ENCODE data around the gene PCDHGB3. TPM values are rescaled to one million over a fixed set of nuclear protein-coding genes. Genes with fewer than 3 reads are reported as not detected.
A peak's percentile ranks its signal among the peaks of the same experiment; 100 is the strongest.
"Not testable (repeated sequence)": the region's sequence is repeated elsewhere in the genome, so short reads cannot be mapped to it uniquely, and the experiment has no call there.

PCDHGB3 gene
- total and polyA plus RNA-seq, 2 experiments from 2014 or later: 0.27 to 0.71 TPM

GRCh38 chr5:141338538-141339306 lies 31.3 kb upstream of the PCDHGB3 start, which contains the start of gene PCDHGA2:
Gene PCDHGA2, plus strand, starts transcription at chr5:141338760.
- Histone ChIP-seq H3K36me3 (no peaks in the 10 kb centered on the region), H3K9me3 (ENCODE audit: low read depth) (no peaks in the 10 kb centered on the region), H3K4me3 (no peak within 1 kb of the TSS), H3K27me3 (no peaks in the 10 kb centered on the region), H3K4me1 (ENCODE audit: low read depth) (no peaks in the 10 kb centered on the region), H3K27ac (no peak within 1 kb of the TSS)
- peak in 1 of 2 donors; percentile 66 for DNase-seq (ENCODE audit: low read depth in 1 of 2, low spot score in 1 of 2)
- TF ChIP-seq, protein P1, sequence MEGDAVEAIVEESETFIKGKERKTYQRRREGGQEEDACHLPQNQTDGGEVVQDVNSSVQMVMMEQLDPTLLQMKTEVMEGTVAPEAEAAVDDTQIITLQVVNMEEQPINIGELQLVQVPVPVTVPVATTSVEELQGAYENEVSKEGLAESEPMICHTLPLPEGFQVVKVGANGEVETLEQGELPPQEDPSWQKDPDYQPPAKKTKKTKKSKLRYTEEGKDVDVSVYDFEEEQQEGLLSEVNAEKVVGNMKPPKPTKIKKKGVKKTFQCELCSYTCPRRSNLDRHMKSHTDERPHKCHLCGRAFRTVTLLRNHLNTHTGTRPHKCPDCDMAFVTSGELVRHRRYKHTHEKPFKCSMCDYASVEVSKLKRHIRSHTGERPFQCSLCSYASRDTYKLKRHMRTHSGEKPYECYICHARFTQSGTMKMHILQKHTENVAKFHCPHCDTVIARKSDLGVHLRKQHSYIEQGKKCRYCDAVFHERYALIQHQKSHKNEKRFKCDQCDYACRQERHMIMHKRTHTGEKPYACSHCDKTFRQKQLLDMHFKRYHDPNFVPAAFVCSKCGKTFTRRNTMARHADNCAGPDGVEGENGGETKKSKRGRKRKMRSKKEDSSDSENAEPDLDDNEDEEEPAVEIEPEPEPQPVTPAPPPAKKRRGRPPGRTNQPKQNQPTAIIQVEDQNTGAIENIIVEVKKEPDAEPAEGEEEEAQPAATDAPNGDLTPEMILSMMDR (IDR thresholded peaks at IDR 0.05; ENCODE audit: low read depth, low read length): peak; percentile 55

GRCh38 chr5:141340781-141341354 lies 29.2 kb upstream of the PCDHGB3 start:
- H3K4me3 ChIP-seq; H3K27ac ChIP-seq; H3K36me3 ChIP-seq; DNase-seq (ENCODE audit: low read depth in 1 of 2, low spot score in 1 of 2); H3K9me3 ChIP-seq (ENCODE audit: low read depth); H3K27me3 ChIP-seq; H3K4me1 ChIP-seq (ENCODE audit: low read depth): not testable (repeated sequence)

- DNase-seq (ENCODE audit: low read depth in 1 of 2, low spot score in 1 of 2): peak in 1 of 2 donors; percentile 20
- H3K9me3 ChIP-seq (ENCODE audit: low read depth): no peaks in the 10 kb centered on the region
- no peaks in the 10 kb centered on the region for H3K27me3 ChIP-seq
- no peaks in the 10 kb centered on the region for H3K36me3 ChIP-seq
- no peaks in the 10 kb centered on the region for H3K4me1 ChIP-seq (ENCODE audit: low read depth)
- H3K27ac ChIP-seq: peak overlapping the region; percentile 60
- TF ChIP-seq, protein P1 (IDR thresholded peaks at IDR 0.05; ENCODE audit: low read depth, low read length): no peak
- no peak overlapping the region for H3K4me3 ChIP-seq
Measured at GRCh38 chr5:141342773-141343172, 27.3 kb upstream of the PCDHGB3 start.

GRCh38 chr5:141343242-141343952 lies 26.6 kb upstream of the PCDHGB3 start, which contains the start of gene PCDHGA3:
Gene PCDHGA3, plus strand, starts transcription at chr5:141343829. Its CDS starts 205 bp downstream, at chr5:141344034.
- Histone ChIP-seq H3K4me3 (no peak within 1 kb of the TSS), H3K9me3 (ENCODE audit: low read depth) (no peaks in the 10 kb centered on the region)
- peak in 1 of 2 donors; percentile 63 for DNase-seq (ENCODE audit: low read depth in 1 of 2, low spot score in 1 of 2)

GRCh38 chr5:141343953-141344463 lies 26.0 kb upstream of the PCDHGB3 start:
- no peaks in the 10 kb centered on the region for H3K36me3 ChIP-seq
- H3K27ac ChIP-seq: peak overlapping the region; percentile 60
- TF ChIP-seq, protein P1 (IDR thresholded peaks at IDR 0.05; ENCODE audit: low read depth, low read length): no peak
- no peaks in the 10 kb centered on the region for H3K27me3 ChIP-seq
- no peak for DNase-seq (ENCODE audit: low read depth in 1 of 2, low spot score in 1 of 2)
- no peak overlapping the region for H3K4me3 ChIP-seq
- no peaks in the 10 kb centered on the region for H3K4me1 ChIP-seq (ENCODE audit: low read depth)
- H3K9me3 ChIP-seq (ENCODE audit: low read depth): no peaks in the 10 kb centered on the region

More at GRCh38 chr5:141343242-141343952, 26.6 kb upstream of the PCDHGB3 start, which contains the start of gene PCDHGA3:
- Histone ChIP-seq H3K4me1 (ENCODE audit: low read depth) (no peaks in the 10 kb centered on the region), H3K27me3 (no peaks in the 10 kb centered on the region), H3K36me3 (no peaks in the 10 kb centered on the region), H3K27ac (peak within 1 kb of the TSS; percentile 60)
- TF ChIP-seq, protein P1 (IDR thresholded peaks at IDR 0.05; ENCODE audit: low read depth, low read length): peak; percentile 42
